Dendritic cell treated with granulocyte-macrophage colony-stimulating factor and Interleukin-4, amounts not matched to agents 40 ng/mL and 50 ng/mL, for 4 days (primary cell): Measurements from ENCODE around the gene FTCD.
"Not testable (repeated sequence)": the region's sequence is repeated elsewhere in the genome, so short reads cannot be mapped to it uniquely, and the experiment has no call there.

Source experiments
- H3K27ac Mint-ChIP-seq: one replicate; pipeline ENCODE4 v1.8.0; 2022; ENCODE audit warnings: mild to moderate bottlenecking, mixed read lengths
- H3K27me3 Mint-ChIP-seq: one replicate; pipeline ENCODE4 v1.8.0; 2022; ENCODE audit warnings: mild to moderate bottlenecking, mixed read lengths
- H3K36me3 Mint-ChIP-seq: one replicate; pipeline ENCODE4 v1.8.0; 2022; ENCODE audit warnings: low read depth, mixed read lengths
- H3K4me1 Mint-ChIP-seq: one replicate; pipeline ENCODE4 v1.8.0; 2022; ENCODE audit warnings: low read depth, mixed read lengths
- H3K4me3 Mint-ChIP-seq: one replicate; pipeline ENCODE4 v1.8.0; 2022; ENCODE audit warnings: mild to moderate bottlenecking, moderate library complexity, mixed read lengths
- H3K9me3 Mint-ChIP-seq: one replicate; pipeline ENCODE4 v1.8.0; 2022; ENCODE audit warnings: mixed read lengths
- intact Hi-C: fragments of 100-400 bp; cut with micrococcal nuclease; formaldehyde crosslinking; loops from one replicate; pipeline ENCODE4 v1.15.0; 2022

The FTCD gene

GRCh38 chr21:46148106-46148505 is 7.3 kb downstream of the FTCD start:
- Mint-ChIP-seq H3K27me3 (peaks cover 5% of the 10 kb centered on the region), H3K27ac (no peak overlapping the region), H3K4me1 (peaks cover 7% of the 10 kb centered on the region), H3K36me3 (no peaks in the 10 kb centered on the region), H3K9me3 (no peaks in the 10 kb centered on the region), H3K4me3 (no peak overlapping the region)
- intact Hi-C loops, result no loop called here

GRCh38 chr21:46147429-46147828 is 8.0 kb downstream of the FTCD start:
- H3K9me3 Mint-ChIP-seq, H3K27ac Mint-ChIP-seq, H3K4me1 Mint-ChIP-seq, H3K27me3 Mint-ChIP-seq, intact Hi-C loops, H3K4me3 Mint-ChIP-seq, H3K36me3 Mint-ChIP-seq: not testable (repeated sequence)

GRCh38 chr21:46146856-46147255 is 8.5 kb downstream of the FTCD start:
- Mint-ChIP-seq H3K4me1 (peaks cover 7% of the 10 kb centered on the region), H3K9me3 (no peaks in the 10 kb centered on the region), H3K27me3 (peaks cover 5% of the 10 kb centered on the region), H3K36me3 (no peaks in the 10 kb centered on the region), H3K4me3 (no peak overlapping the region), H3K27ac (no peak overlapping the region)
- intact Hi-C loops, result no loop called here

GRCh38 chr21:46145840-46146691 is 9.3 kb downstream of the FTCD start:
- Mint-ChIP-seq H3K27me3 (peaks cover 5% of the 10 kb centered on the region), H3K4me3 (no peak overlapping the region), H3K27ac (no peak overlapping the region), H3K36me3 (no peaks in the 10 kb centered on the region), H3K4me1 (peaks cover 7% of the 10 kb centered on the region), H3K9me3 (no peaks in the 10 kb centered on the region)
- intact Hi-C loops, result no loop called here

- H3K4me3 Mint-ChIP-seq, result no peak overlapping the region
- no peak overlapping the region for H3K27ac Mint-ChIP-seq
- H3K27me3 Mint-ChIP-seq, result peaks cover 5% of the 10 kb centered on the region
These were observed 10.1 kb downstream of the FTCD start for GRCh38 chr21:46145159-46145839.

GRCh38 chr21:46144464-46145070 is 10.8 kb downstream of the FTCD start:
- intact Hi-C loops, result no loop called here
- no peak overlapping the region for H3K27ac Mint-ChIP-seq
- H3K4me3 Mint-ChIP-seq, result no peak overlapping the region
- H3K4me1 Mint-ChIP-seq, result peaks cover 7% of the 10 kb centered on the region
- H3K27me3 Mint-ChIP-seq, result peaks cover 5% of the 10 kb centered on the region
- H3K36me3 Mint-ChIP-seq, result no peaks in the 10 kb centered on the region
- H3K9me3 Mint-ChIP-seq, result no peaks in the 10 kb centered on the region

More at GRCh38 chr21:46145159-46145839, 10.1 kb downstream of the FTCD start:
- Mint-ChIP-seq H3K4me1 (peaks cover 7% of the 10 kb centered on the region), H3K36me3 (no peaks in the 10 kb centered on the region), H3K9me3 (no peaks in the 10 kb centered on the region)
- intact Hi-C loops, result no loop called here

- Mint-ChIP-seq H3K4me1 (peaks cover 7% of the 10 kb centered on the region), H3K27ac (no peak overlapping the region), H3K36me3 (no peaks in the 10 kb centered on the region), H3K4me3 (no peak overlapping the region), H3K9me3 (no peaks in the 10 kb centered on the region), H3K27me3 (peaks cover 5% of the 10 kb centered on the region)
- intact Hi-C loops, result no loop called here
These were observed 12.6 kb downstream of the FTCD start for GRCh38 chr21:46142582-46143473.

GRCh38 chr21:46141767-46142581 is 13.4 kb downstream of the FTCD start:
- no peak overlapping the region for H3K27ac Mint-ChIP-seq
- H3K27me3 Mint-ChIP-seq, result peaks cover 5% of the 10 kb centered on the region
- H3K4me1 Mint-ChIP-seq, result peaks cover 7% of the 10 kb centered on the region
- H3K9me3 Mint-ChIP-seq, result no peaks in the 10 kb centered on the region
- no peaks in the 10 kb centered on the region for H3K36me3 Mint-ChIP-seq
- intact Hi-C loops, result no loop called here
- H3K4me3 Mint-ChIP-seq, result no peak overlapping the region

- H3K27me3 Mint-ChIP-seq, H3K4me3 Mint-ChIP-seq, intact Hi-C loops, H3K36me3 Mint-ChIP-seq, H3K27ac Mint-ChIP-seq, H3K9me3 Mint-ChIP-seq, H3K4me1 Mint-ChIP-seq: not testable (repeated sequence)
These were observed 14.9 kb downstream of the FTCD start for GRCh38 chr21:46140352-46141003.

GRCh38 chr21:46139686-46140085 is 15.7 kb downstream of the FTCD start:
- intact Hi-C loops, result no loop called here
- H3K27me3 Mint-ChIP-seq, result peaks cover 4% of the 10 kb centered on the region

GRCh38 chr21:46138383-46138970 is 16.9 kb downstream of the FTCD start:
- Mint-ChIP-seq H3K4me1 (no peaks in the 10 kb centered on the region), H3K27ac (no peak overlapping the region), H3K9me3 (no peaks in the 10 kb centered on the region), H3K27me3 (peaks cover 1% of the 10 kb centered on the region), H3K4me3 (no peak overlapping the region), H3K36me3 (no peaks in the 10 kb centered on the region)
- intact Hi-C loops, result no loop called here

More at GRCh38 chr21:46139686-46140085, 15.7 kb downstream of the FTCD start:
- no peak overlapping the region for H3K27ac Mint-ChIP-seq
- H3K9me3 Mint-ChIP-seq, result no peaks in the 10 kb centered on the region
- H3K4me3 Mint-ChIP-seq, result no peak overlapping the region
- H3K36me3 Mint-ChIP-seq, result no peaks in the 10 kb centered on the region
- peaks cover 7% of the 10 kb centered on the region for H3K4me1 Mint-ChIP-seq

GRCh38 chr21:46137908-46138307 is 17.5 kb downstream of the FTCD start:
- H3K4me1 Mint-ChIP-seq, result no peaks in the 10 kb centered on the region
- H3K27me3 Mint-ChIP-seq, result peaks cover 1% of the 10 kb centered on the region
- intact Hi-C loops, result no loop called here
- H3K36me3 Mint-ChIP-seq, result no peaks in the 10 kb centered on the region
- no peak overlapping the region for H3K4me3 Mint-ChIP-seq
- H3K27ac Mint-ChIP-seq, result no peak overlapping the region
- no peaks in the 10 kb centered on the region for H3K9me3 Mint-ChIP-seq
